Fibroblast of villous mesenchyme (primary cell): ENCODE results near the gene EIF4G3. TPM values are rescaled to one million over a fixed set of nuclear protein-coding genes. Genes with fewer than 3 reads are reported as not detected.

ENCODE experiments used
- DNase-seq: peaks from one replicate; pipeline ENCODE4 v3.0.0-alpha.2; 2010; ENCODE audit warnings: low read depth
- H3K4me3 ChIP-seq: 2 replicates; pipeline ENCODE4 v1.5.1; 2011; ENCODE audit warnings: low read depth, mild to moderate bottlenecking, low read length
- CTCF ChIP-seq: IDR thresholded peaks from 2 replicates; pipeline ENCODE4 v1.5.1; 2012; ENCODE audit warnings: low read depth, mild to moderate bottlenecking, low read length; ENCODE audit not compliant: insufficient read depth
- total RNA-seq: library from RNA; depleted of rRNA; stranded (reverse); fragments of >200 nt; gene quantifications from 2 replicates; pipeline ENCODE4 v1.2.3, GENCODE V29; 2012

The EIF4G3 gene
- total RNA-seq, 1 donor = 66.5 TPM

GRCh38 chr1:20836230-20836629, 340.5 kb downstream of the EIF4G3 start:
- H3K4me3 ChIP-seq = no peak overlapping the region
- no peak for DNase-seq
- TF ChIP-seq CTCF = no peak

- DNase-seq = no peak
- TF ChIP-seq CTCF = no peak
- H3K4me3 ChIP-seq = no peak overlapping the region
Observed at GRCh38 chr1:20834780-20835179, 341.9 kb downstream of the EIF4G3 start.

- no peak overlapping the region for H3K4me3 ChIP-seq
- DNase-seq = no peak
- no peak for TF ChIP-seq CTCF
Observed at GRCh38 chr1:20834192-20834591, 342.5 kb downstream of the EIF4G3 start.

- DNase-seq = no peak
- TF ChIP-seq CTCF = no peak
- H3K4me3 ChIP-seq = no peak overlapping the region
Observed at GRCh38 chr1:20830378-20830777, 346.3 kb downstream of the EIF4G3 start.

- no peak overlapping the region for H3K4me3 ChIP-seq
- DNase-seq = no peak
- TF ChIP-seq CTCF = no peak
Observed at GRCh38 chr1:20829946-20830345, 346.8 kb downstream of the EIF4G3 start.

- no peak for DNase-seq
- TF ChIP-seq CTCF = no peak
- no peak overlapping the region for H3K4me3 ChIP-seq
Observed at GRCh38 chr1:20829531-20829930, 347.2 kb downstream of the EIF4G3 start.

GRCh38 chr1:20823845-20824244, 352.9 kb downstream of the EIF4G3 start:
- no peak for DNase-seq
- TF ChIP-seq CTCF = no peak

More at GRCh38 chr1:20823845-20824244, 352.9 kb downstream of the EIF4G3 start:
- no peak overlapping the region for H3K4me3 ChIP-seq
